Esophagus muscularis mucosa (tissue), 3 donors: ENCODE measurements around the gene ETV6.

Source experiments
- CTCF ChIP-seq, 3 experiments: fragments of 200-600 bp in 2 of 3; fragments of 450-650 bp in 1 of 3; sonication (generic) in 2 of 3; IDR thresholded peaks; one replicate each; pipeline ENCODE4 v1.5.1; 2017 to 2019; ENCODE audit warnings: antibody characterized with exemption in 3 of 3, mild to moderate bottlenecking in 2 of 3, moderate library complexity in 1 of 3
- POLR2A ChIP-seq: fragments of 450-650 bp; IDR thresholded peaks from one replicate; pipeline ENCODE4 v1.6.1; 2017; ENCODE audit warnings: antibody characterized with exemption, moderate library complexity, mild to moderate bottlenecking, low read depth
- POLR2AphosphoS5 ChIP-seq, 2 donors: sonication (generic); formaldehyde crosslinking; IDR thresholded peaks; one replicate each; pipeline ENCODE4 v1.6.1; 2017; ENCODE audit warnings: antibody characterized with exemption in 2 of 2

GRCh38 chr12:11929714-11930113 is 280.2 kb downstream of the ETV6 start:
- no peak for TF ChIP-seq CTCF (IDR thresholded peaks at IDR 0.05)
- TF ChIP-seq POLR2AphosphoS5 (IDR thresholded peaks at IDR 0.05) = no peak
- TF ChIP-seq POLR2A = no peak
